Caco-2 (cell line): ENCODE results near the gene CDC42BPB. TPM values are rescaled to one million over a fixed set of nuclear protein-coding genes. Genes with fewer than 3 reads are reported as not detected.

Experiments
- Bru-seq: library from RNA; stranded (reverse); fragments of 400-500 nt; gene quantifications from one replicate; lab custom pipeline; 2021; lab: Mats Ljungman, UMichigan
- BruChase-seq, 2 experiments: library from RNA; stranded (reverse); fragments of 400-500 nt; gene quantifications; one replicate each; lab custom pipeline; 2021; lab: Mats Ljungman, UMichigan
- BruUV-seq: library from RNA; stranded (reverse); fragments of 400-500 nt; replicated peaks from 2 replicates; lab custom pipeline; 2021; lab: Mats Ljungman, UMichigan
- CTCF ChIA-PET: fragments of 300-600 bp; sonication (Branson Sonifier 250); formaldehyde crosslinking; loops from one replicate; lab custom pipeline; 2022; ENCODE audit warnings: antibody characterized with exemption; lab: Charles Lee
- POLR2A ChIA-PET: fragments of 300-600 bp; sonication (Branson Sonifier 250); formaldehyde crosslinking; loops from one replicate; lab custom pipeline; 2022; ENCODE audit warnings: antibody characterized with exemption; lab: Charles Lee
- DNase-seq, 2 experiments: peaks; one replicate each; pipeline versions ENCODE4 v3.0.0 to v3.0.0-alpha.2; 2020 to 2022
- H3K27me3 ChIP-seq: replicated peaks from 2 replicates; pipeline ENCODE4 v1.6.0; 2011; ENCODE audit warnings: low read length; ENCODE audit not compliant: control insufficient read depth, insufficient read depth
- H3K36me3 ChIP-seq: 2 replicates; pipeline ENCODE4 v1.5.1; 2011; ENCODE audit warnings: low read length; ENCODE audit not compliant: control insufficient read depth, insufficient read depth
- H3K4me1 ChIP-seq: fragments of 250-450 bp; sonication (Bioruptor Pico); 2 replicates; pipeline ENCODE4 v1.5.1; 2020; ENCODE audit warnings: mild to moderate bottlenecking
- H3K4me3 ChIP-seq: 2 replicates; pipeline ENCODE4 v1.5.1; 2011; ENCODE audit warnings: low read depth, mild to moderate bottlenecking, control low read depth, low read length
- H3K9me3 ChIP-seq: fragments of 250-450 bp; sonication (Bioruptor Pico); 2 replicates; pipeline ENCODE4 v1.5.1; 2020; ENCODE audit warnings: mild to moderate bottlenecking, moderate library complexity
- H3K27ac Mint-ChIP-seq: one replicate; pipeline ENCODE4 v1.8.0; 2022; ENCODE audit warnings: mixed read lengths; ENCODE audit not compliant: unreplicated experiment
- H3K27me3 Mint-ChIP-seq: one replicate; pipeline ENCODE4 v1.8.0; 2022; ENCODE audit warnings: mixed read lengths; ENCODE audit not compliant: insufficient read depth, unreplicated experiment
- H3K36me3 Mint-ChIP-seq: one replicate; pipeline ENCODE4 v1.8.0; 2022; ENCODE audit warnings: mild to moderate bottlenecking, mixed read lengths; ENCODE audit not compliant: insufficient read depth, unreplicated experiment
- H3K4me1 Mint-ChIP-seq: one replicate; pipeline ENCODE4 v1.8.0; 2022; ENCODE audit warnings: low read depth, mixed read lengths; ENCODE audit not compliant: unreplicated experiment
- H3K4me3 Mint-ChIP-seq: one replicate; pipeline ENCODE4 v1.8.0; 2022; ENCODE audit warnings: mild to moderate bottlenecking, moderate library complexity, mixed read lengths; ENCODE audit not compliant: unreplicated experiment
- H3K9me3 Mint-ChIP-seq: one replicate; pipeline ENCODE4 v1.8.0; 2022; ENCODE audit warnings: mixed read lengths; ENCODE audit not compliant: unreplicated experiment
- intact Hi-C: fragments of 100-400 bp; cut with micrococcal nuclease; formaldehyde crosslinking; loops from one replicate; pipeline ENCODE4 v1.10.0; 2022; ENCODE audit not compliant: unreplicated experiment
- long read RNA-seq: library from polyadenylated mRNA; stranded (forward); transcript quantifications from one replicate; pipeline ENCODE4 v2.0.0, GENCODE V29; 2022
- total RNA-seq: library from RNA; stranded (reverse); gene quantifications from 2 replicates; pipeline ENCODE4 v1.2.3, GENCODE V29; 2022
- TF ChIP-seq, protein P1 (sequence below), 2 experiments: fragments of 200-600 bp in 1 of 2; IDR thresholded peaks; 1 replicate in 1 of 2; 2 replicates in 1 of 2; pipeline versions ENCODE4 v1.5.1 to v1.8.0; 2011 to 2022; ENCODE audit warnings: antibody characterized with exemption in 1 of 2, control low read depth in 1 of 2, inconsistent platforms in 1 of 2, low read depth in 1 of 2, low read length in 1 of 2, mild to moderate bottlenecking in 1 of 2, moderate library complexity in 1 of 2; ENCODE audit not compliant: insufficient read depth in 1 of 2, severe bottlenecking in 1 of 2, unreplicated experiment in 1 of 2

Gene CDC42BPB, protein sequence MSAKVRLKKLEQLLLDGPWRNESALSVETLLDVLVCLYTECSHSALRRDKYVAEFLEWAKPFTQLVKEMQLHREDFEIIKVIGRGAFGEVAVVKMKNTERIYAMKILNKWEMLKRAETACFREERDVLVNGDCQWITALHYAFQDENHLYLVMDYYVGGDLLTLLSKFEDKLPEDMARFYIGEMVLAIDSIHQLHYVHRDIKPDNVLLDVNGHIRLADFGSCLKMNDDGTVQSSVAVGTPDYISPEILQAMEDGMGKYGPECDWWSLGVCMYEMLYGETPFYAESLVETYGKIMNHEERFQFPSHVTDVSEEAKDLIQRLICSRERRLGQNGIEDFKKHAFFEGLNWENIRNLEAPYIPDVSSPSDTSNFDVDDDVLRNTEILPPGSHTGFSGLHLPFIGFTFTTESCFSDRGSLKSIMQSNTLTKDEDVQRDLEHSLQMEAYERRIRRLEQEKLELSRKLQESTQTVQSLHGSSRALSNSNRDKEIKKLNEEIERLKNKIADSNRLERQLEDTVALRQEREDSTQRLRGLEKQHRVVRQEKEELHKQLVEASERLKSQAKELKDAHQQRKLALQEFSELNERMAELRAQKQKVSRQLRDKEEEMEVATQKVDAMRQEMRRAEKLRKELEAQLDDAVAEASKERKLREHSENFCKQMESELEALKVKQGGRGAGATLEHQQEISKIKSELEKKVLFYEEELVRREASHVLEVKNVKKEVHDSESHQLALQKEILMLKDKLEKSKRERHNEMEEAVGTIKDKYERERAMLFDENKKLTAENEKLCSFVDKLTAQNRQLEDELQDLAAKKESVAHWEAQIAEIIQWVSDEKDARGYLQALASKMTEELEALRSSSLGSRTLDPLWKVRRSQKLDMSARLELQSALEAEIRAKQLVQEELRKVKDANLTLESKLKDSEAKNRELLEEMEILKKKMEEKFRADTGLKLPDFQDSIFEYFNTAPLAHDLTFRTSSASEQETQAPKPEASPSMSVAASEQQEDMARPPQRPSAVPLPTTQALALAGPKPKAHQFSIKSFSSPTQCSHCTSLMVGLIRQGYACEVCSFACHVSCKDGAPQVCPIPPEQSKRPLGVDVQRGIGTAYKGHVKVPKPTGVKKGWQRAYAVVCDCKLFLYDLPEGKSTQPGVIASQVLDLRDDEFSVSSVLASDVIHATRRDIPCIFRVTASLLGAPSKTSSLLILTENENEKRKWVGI (N-terminal part only)
- 55.1 and 60.0 TPM in 2 replicates for total RNA-seq
- percentile 69 among the genes with signal in this experiment for Bru-seq, nascent RNA
- BruChase-seq, experiment 1, labeled RNA remaining after a 2-hour chase: percentile 69 among the genes with signal in this experiment
- percentile 77 among the genes with signal in this experiment for BruChase-seq, experiment 2, labeled RNA remaining after a 6-hour chase
- long read RNA-seq, partial matches to known transcripts: 1 of 6 reads
- long read RNA-seq, other reads (novel, unspliced or antisense): 5 of 6 reads

DNA sequence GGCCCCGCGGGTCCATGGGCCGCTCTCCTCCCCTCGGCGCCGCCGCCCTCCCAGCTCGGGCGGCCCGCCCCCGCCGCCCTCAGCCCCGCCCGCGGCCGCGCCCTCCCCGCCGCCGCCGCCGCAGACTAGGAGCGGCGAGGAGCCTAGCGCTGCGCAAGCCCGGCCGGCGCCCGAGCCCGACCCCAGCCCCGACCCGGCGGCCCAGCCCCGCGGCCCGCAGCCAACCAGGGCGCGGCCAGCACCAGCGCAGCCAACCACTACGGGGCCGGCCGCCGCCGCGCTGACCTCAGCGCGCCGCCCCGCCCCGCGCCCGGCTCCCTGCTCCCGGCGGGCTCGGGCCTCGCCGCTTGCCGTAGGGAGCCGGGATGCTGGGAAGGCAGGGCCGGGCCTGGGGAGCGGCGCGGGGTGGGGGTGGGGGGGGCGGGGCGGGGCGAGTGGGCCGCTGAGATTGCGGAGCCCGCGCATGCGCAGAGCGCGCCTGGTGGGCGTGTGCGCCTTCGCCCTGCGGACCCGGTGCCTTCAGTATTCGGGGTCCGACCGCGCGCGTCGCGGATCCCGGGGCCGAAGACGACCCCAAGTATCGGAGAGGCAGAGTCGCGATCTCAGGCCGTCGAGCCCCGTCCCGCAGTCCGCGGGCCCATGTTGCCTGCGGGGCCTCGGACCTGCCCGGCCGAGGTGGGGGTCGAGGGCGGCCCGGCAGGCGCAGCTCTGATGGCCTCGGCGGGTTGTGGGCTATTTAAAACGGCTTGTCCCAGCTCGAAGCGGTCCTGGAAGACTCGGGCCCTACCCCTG, at the start of gene CDC42BPB:
TSS of gene CDC42BPB (minus strand) at position 178 of the 792 bp plus-strand sequence. CDS start 376 bp downstream, outside the sequence.
- H3K9me3 Mint-ChIP-seq: no peaks in the 10 kb centered on the region
- ChIA-PET POLR2A (interaction anchor here (0.7 kb wide), 1 partner anchor 24 kb away, joined by 3 read pairs; no protein-coding TSS in a partner anchor), CTCF (no interaction called here)
- no peaks in the 10 kb centered on the region for H3K9me3 ChIP-seq
- TF ChIP-seq, protein P1, sequence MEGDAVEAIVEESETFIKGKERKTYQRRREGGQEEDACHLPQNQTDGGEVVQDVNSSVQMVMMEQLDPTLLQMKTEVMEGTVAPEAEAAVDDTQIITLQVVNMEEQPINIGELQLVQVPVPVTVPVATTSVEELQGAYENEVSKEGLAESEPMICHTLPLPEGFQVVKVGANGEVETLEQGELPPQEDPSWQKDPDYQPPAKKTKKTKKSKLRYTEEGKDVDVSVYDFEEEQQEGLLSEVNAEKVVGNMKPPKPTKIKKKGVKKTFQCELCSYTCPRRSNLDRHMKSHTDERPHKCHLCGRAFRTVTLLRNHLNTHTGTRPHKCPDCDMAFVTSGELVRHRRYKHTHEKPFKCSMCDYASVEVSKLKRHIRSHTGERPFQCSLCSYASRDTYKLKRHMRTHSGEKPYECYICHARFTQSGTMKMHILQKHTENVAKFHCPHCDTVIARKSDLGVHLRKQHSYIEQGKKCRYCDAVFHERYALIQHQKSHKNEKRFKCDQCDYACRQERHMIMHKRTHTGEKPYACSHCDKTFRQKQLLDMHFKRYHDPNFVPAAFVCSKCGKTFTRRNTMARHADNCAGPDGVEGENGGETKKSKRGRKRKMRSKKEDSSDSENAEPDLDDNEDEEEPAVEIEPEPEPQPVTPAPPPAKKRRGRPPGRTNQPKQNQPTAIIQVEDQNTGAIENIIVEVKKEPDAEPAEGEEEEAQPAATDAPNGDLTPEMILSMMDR (IDR thresholded peaks at IDR 0.05; ENCODE audit: insufficient read depth in 1 of 2, low read depth in 1 of 2, low read length in 1 of 2, severe bottlenecking in 1 of 2, unreplicated experiment in 1 of 2): no peak
- H3K4me1 Mint-ChIP-seq: no peaks in the 10 kb centered on the region
- H3K4me3 ChIP-seq: peak within 1 kb of the TSS; percentile 100
- H3K27me3 Mint-ChIP-seq: no peaks in the 10 kb centered on the region
- H3K36me3 ChIP-seq: 0 out of 2 replicates have a peak, but pooled peaks cover 2% of the 10 kb centered on the region
- peak within 1 kb of the TSS; percentile 86 for H3K4me3 Mint-ChIP-seq
- peaks cover 13% of the 10 kb centered on the region for H3K36me3 Mint-ChIP-seq
- no peaks in the 10 kb centered on the region for H3K27me3 ChIP-seq
- intact Hi-C loops: loop anchor here (5.0 kb wide), 1 partner anchor 740 kb away; the partner anchor contains the start of gene ZNF839
- peak within 1 kb of the TSS; percentile 65 for H3K27ac Mint-ChIP-seq
- BruUV-seq: no TSS peak
- DNase-seq: peak; percentile 88 to 95
- peaks cover 17% of the 10 kb centered on the region; the same call in 1 of the 2 replicates for H3K4me1 ChIP-seq

DNA sequence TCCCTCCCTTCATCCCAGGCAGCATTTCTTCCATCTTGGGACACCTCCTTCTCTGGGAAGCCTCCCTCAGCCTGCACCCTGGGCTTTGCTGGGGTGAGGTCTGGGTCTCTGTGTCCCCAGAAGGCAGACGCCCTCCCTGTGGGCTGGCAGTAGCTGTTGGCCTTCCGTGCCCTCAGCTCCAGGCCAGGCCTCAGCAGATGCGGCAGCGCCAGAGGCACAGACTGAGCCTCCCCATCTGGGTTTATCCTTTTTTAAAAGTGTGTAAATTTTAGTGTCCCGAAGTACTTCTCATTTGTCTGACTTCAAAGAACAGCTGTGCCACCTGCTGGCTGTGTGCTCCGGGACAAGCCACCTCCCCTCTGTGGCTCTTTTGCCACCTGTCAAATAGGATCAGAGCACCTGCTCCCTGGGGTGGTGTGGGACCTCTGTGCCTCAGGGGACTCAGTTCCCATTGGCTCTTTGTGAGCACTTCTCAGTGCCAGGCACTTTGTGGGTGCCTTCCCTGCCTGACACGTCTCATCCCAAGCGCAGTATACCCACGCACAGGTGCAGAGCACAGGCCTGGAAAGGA, 48.3 kb upstream of the CDC42BPB start:
- ChIA-PET CTCF (interaction anchor here (0.9 to 2.8 kb wide), 18 partner anchors 9 to 249 kb away, joined by 3 to 35 read pairs (median 8); partner anchors contain the start of genes EIF5, EXOC3L4 and LBHD2), POLR2A (no interaction called here)
- H3K4me3 ChIP-seq: no peak overlapping the region
- TF ChIP-seq, protein P1 (IDR thresholded peaks at IDR 0.05; ENCODE audit: insufficient read depth in 1 of 2, low read depth in 1 of 2, low read length in 1 of 2, severe bottlenecking in 1 of 2, unreplicated experiment in 1 of 2): peak in 1 of 2 experiments; percentile 44
- H3K27ac Mint-ChIP-seq: no peak overlapping the region
- H3K27me3 Mint-ChIP-seq: no peaks in the 10 kb centered on the region
- H3K4me1 Mint-ChIP-seq: peaks cover 13% of the 10 kb centered on the region
- H3K9me3 Mint-ChIP-seq: no peaks in the 10 kb centered on the region
- H3K4me1 ChIP-seq: peaks cover 37% of the 10 kb centered on the region
- H3K27me3 ChIP-seq: no peaks in the 10 kb centered on the region
- H3K4me3 Mint-ChIP-seq: no peak overlapping the region
- intact Hi-C loops: loop anchor here (1.0 to 2.0 kb wide), 4 partner anchors 27 to 188 kb away; no protein-coding TSS in a partner anchor
- DNase-seq: peak in 1 of 2 experiments; percentile 46
- no peaks in the 10 kb centered on the region for H3K36me3 ChIP-seq
- no TSS peak for BruUV-seq
- peaks cover 14% of the 10 kb centered on the region for H3K36me3 Mint-ChIP-seq
- no peaks in the 10 kb centered on the region for H3K9me3 ChIP-seq
